ENCODE results near the gene SPACA6.

Gene SPACA6

GRCh38 chr19:51711702-51712101, 18.6 kb downstream of the SPACA6 start:
- no peaks in the 10 kb centered on the region for H3K36me3 ChIP-seq (ENCODE audit: insufficient read depth, low read length)
- H3K79me2 ChIP-seq (ENCODE audit: insufficient read depth, low read length) = no peaks in the 10 kb centered on the region
- no peaks in the 10 kb centered on the region for H3K4me1 ChIP-seq (ENCODE audit: insufficient read depth, low read length, poor library complexity, severe bottlenecking)
- no peak overlapping the region for H2AFZ ChIP-seq (ENCODE audit: low read length)
- no peak overlapping the region for H3K4me2 ChIP-seq (ENCODE audit: low read depth, low read length, poor library complexity, severe bottlenecking)
- no peaks in the 10 kb centered on the region for H3K27me3 ChIP-seq (ENCODE audit: insufficient read depth, low read length, poor library complexity, severe bottlenecking)
- TF ChIP-seq EZH2phosphoT487 (IDR thresholded peaks at IDR 0.05; ENCODE audit: borderline replicate concordance) (no peak), CTCF (conservative IDR thresholded peaks at IDR 0.05; ENCODE audit: low read length) (no peak)
- no peak overlapping the region for H3K9ac ChIP-seq (ENCODE audit: low read depth, low read length, poor library complexity, severe bottlenecking)
- no peaks in the 10 kb centered on the region for H3K9me2 ChIP-seq (replicated peaks; ENCODE audit: low read depth, low read length)
- H3K4me3 ChIP-seq (ENCODE audit: low read length, poor library complexity, severe bottlenecking) = no peak overlapping the region
- H3K9me3 ChIP-seq (ENCODE audit: insufficient read depth, low read depth, low read length) = no peaks in the 10 kb centered on the region
- H3F3A ChIP-seq (ENCODE audit: low read depth) = no peaks in the 10 kb centered on the region
- H4K20me1 ChIP-seq (ENCODE audit: insufficient read depth, low read length, poor library complexity, severe bottlenecking) = no peaks in the 10 kb centered on the region

GRCh38 chr19:51712461-51713081, 19.4 kb downstream of the SPACA6 start:
- Histone ChIP-seq H3K27me3 (ENCODE audit: insufficient read depth, low read length, poor library complexity, severe bottlenecking) (no peaks in the 10 kb centered on the region), H3K4me1 (ENCODE audit: insufficient read depth, low read length, poor library complexity, severe bottlenecking) (no peaks in the 10 kb centered on the region), H3K36me3 (ENCODE audit: insufficient read depth, low read length) (no peaks in the 10 kb centered on the region), H3K9me2 (replicated peaks; ENCODE audit: low read depth, low read length) (no peaks in the 10 kb centered on the region), H3K9me3 (ENCODE audit: insufficient read depth, low read depth, low read length) (no peaks in the 10 kb centered on the region), H3K4me3 (ENCODE audit: low read length, poor library complexity, severe bottlenecking) (no peak overlapping the region), H3F3A (ENCODE audit: low read depth) (no peaks in the 10 kb centered on the region), H3K9ac (ENCODE audit: low read depth, low read length, poor library complexity, severe bottlenecking) (no peak overlapping the region), H2AFZ (ENCODE audit: low read length) (no peak overlapping the region), H3K4me2 (ENCODE audit: low read depth, low read length, poor library complexity, severe bottlenecking) (no peak overlapping the region), H4K20me1 (ENCODE audit: insufficient read depth, low read length, poor library complexity, severe bottlenecking) (no peaks in the 10 kb centered on the region), H3K79me2 (ENCODE audit: insufficient read depth, low read length) (no peaks in the 10 kb centered on the region)
- TF ChIP-seq CTCF (conservative IDR thresholded peaks at IDR 0.05; ENCODE audit: low read length) (peak; percentile 65), EZH2phosphoT487 (IDR thresholded peaks at IDR 0.05; ENCODE audit: borderline replicate concordance) (no peak)

- H3K4me1 ChIP-seq (ENCODE audit: insufficient read depth, low read length, poor library complexity, severe bottlenecking) = no peaks in the 10 kb centered on the region
- no peak overlapping the region for H3K4me3 ChIP-seq (ENCODE audit: low read length, poor library complexity, severe bottlenecking)
- no peaks in the 10 kb centered on the region for H3K79me2 ChIP-seq (ENCODE audit: insufficient read depth, low read length)
- H3K9me3 ChIP-seq (ENCODE audit: insufficient read depth, low read depth, low read length) = no peaks in the 10 kb centered on the region
- no peak overlapping the region for H3K9ac ChIP-seq (ENCODE audit: low read depth, low read length, poor library complexity, severe bottlenecking)
- TF ChIP-seq EZH2phosphoT487 (IDR thresholded peaks at IDR 0.05; ENCODE audit: borderline replicate concordance) (no peak), CTCF (conservative IDR thresholded peaks at IDR 0.05; ENCODE audit: low read length) (no peak)
- no peak overlapping the region for H3K4me2 ChIP-seq (ENCODE audit: low read depth, low read length, poor library complexity, severe bottlenecking)
- no peaks in the 10 kb centered on the region for H4K20me1 ChIP-seq (ENCODE audit: insufficient read depth, low read length, poor library complexity, severe bottlenecking)
- no peaks in the 10 kb centered on the region for H3K9me2 ChIP-seq (replicated peaks; ENCODE audit: low read depth, low read length)
- no peaks in the 10 kb centered on the region for H3F3A ChIP-seq (ENCODE audit: low read depth)
- H2AFZ ChIP-seq (ENCODE audit: low read length) = no peak overlapping the region
- no peaks in the 10 kb centered on the region for H3K27me3 ChIP-seq (ENCODE audit: insufficient read depth, low read length, poor library complexity, severe bottlenecking)
- H3K36me3 ChIP-seq (ENCODE audit: insufficient read depth, low read length) = no peaks in the 10 kb centered on the region
Observed at GRCh38 chr19:51713319-51714285, 20.5 kb downstream of the SPACA6 start.
